GM18861 (cell line): Measurements from ENCODE around the gene PAFAH2.
"Not testable (repeated sequence)": the region's sequence is repeated elsewhere in the genome, so short reads cannot be mapped to it uniquely, and the experiment has no call there.

Experiments used
- ATAC-seq: cut with Tn5 transposase; IDR thresholded peaks from one replicate; pipeline ENCODE4 v1.9.1; 2021; ENCODE audit not compliant: unreplicated experiment

The PAFAH2 gene

GRCh38 chr1:25943511-25943910 lies 54.4 kb downstream of the PAFAH2 start:
- not testable (repeated sequence) for ATAC-seq

GRCh38 chr1:25936947-25937346 lies 60.9 kb downstream of the PAFAH2 start:
- ATAC-seq: no peak

- ATAC-seq: no peak
Observed at GRCh38 chr1:25933479-25934365, 64.1 kb downstream of the PAFAH2 start.

GRCh38 chr1:25932811-25933400 lies 65.0 kb downstream of the PAFAH2 start:
- not testable (repeated sequence) for ATAC-seq

- ATAC-seq: no peak
Observed at GRCh38 chr1:25932321-25932720, 65.5 kb downstream of the PAFAH2 start.

GRCh38 chr1:25929016-25929415 lies 68.8 kb downstream of the PAFAH2 start:
- no peak for ATAC-seq

- no peak for ATAC-seq
Observed at GRCh38 chr1:25927521-25928265, 70.2 kb downstream of the PAFAH2 start.

- ATAC-seq: no peak
Observed at GRCh38 chr1:25926731-25927496, 70.9 kb downstream of the PAFAH2 start.

- ATAC-seq: no peak
Observed at GRCh38 chr1:25924454-25924853, 73.4 kb downstream of the PAFAH2 start.

GRCh38 chr1:25922971-25923552 lies 74.8 kb downstream of the PAFAH2 start:
- no peak for ATAC-seq

GRCh38 chr1:25922056-25922970 lies 75.5 kb downstream of the PAFAH2 start:
- ATAC-seq: no peak

GRCh38 chr1:25918615-25919014 lies 79.2 kb downstream of the PAFAH2 start:
- no peak for ATAC-seq

GRCh38 chr1:25917996-25918395 lies 79.9 kb downstream of the PAFAH2 start:
- no peak for ATAC-seq

- no peak for ATAC-seq
Observed at GRCh38 chr1:25916460-25916859, 81.4 kb downstream of the PAFAH2 start.

GRCh38 chr1:25914074-25914995 lies 83.5 kb downstream of the PAFAH2 start:
- ATAC-seq: no peak

GRCh38 chr1:25913206-25913605 lies 84.7 kb downstream of the PAFAH2 start:
- ATAC-seq: no peak

GRCh38 chr1:25912076-25912831 lies 85.6 kb downstream of the PAFAH2 start:
- ATAC-seq: no peak

- ATAC-seq: no peak
Observed at GRCh38 chr1:25911162-25911561, 86.7 kb downstream of the PAFAH2 start.
